ENCODE results near the gene PLPPR5.

The PLPPR5 gene

DNA sequence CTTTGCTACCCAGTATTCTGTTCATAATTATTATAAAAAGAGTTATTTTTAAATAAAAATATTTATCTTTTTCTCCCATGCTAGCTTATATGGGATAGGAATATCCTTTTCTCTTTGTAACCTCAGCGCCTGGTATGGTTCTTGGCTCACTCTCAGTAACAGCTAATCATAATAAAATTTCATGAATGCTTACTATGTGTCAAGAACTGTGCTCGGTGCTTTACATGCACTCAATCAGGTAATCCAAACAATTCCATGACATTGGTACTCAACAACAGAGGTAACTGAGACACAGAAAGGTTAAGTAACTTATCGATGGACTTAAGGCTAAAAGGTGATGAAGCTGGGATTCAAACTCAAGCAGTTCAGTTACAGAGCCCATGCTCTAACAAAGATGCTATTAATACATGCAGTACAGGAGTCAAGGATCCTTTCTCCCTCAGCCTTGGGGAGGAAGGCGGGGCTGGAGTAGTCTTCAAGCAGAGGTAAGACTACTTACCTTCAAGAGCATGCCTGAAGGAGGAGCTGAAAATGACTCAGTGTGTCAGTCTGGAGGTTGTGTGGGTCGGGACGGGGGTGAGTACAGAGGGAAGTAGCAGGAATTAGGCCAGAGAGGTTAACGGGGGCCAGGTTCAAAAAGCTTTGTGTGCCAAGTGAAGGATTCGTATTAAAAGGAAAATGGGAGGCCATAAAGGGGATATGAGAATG is 73.4 kb downstream of the PLPPR5 start:
- Histone ChIP-seq H3K9me2 (replicated peaks; ENCODE audit: insufficient read depth, low read length) (no peaks in the 10 kb centered on the region), H3K4me3 (ENCODE audit: insufficient read depth, low read length, poor library complexity, severe bottlenecking) (no peak overlapping the region), H3K4me2 (ENCODE audit: low read depth, low read length, poor library complexity, severe bottlenecking) (no peak overlapping the region), H3K36me3 (ENCODE audit: low read length) (no peaks in the 10 kb centered on the region), H3K27me3 (ENCODE audit: low read length) (no peaks in the 10 kb centered on the region), H3K9me3 (ENCODE audit: insufficient read depth, low read length) (no peaks in the 10 kb centered on the region), H3K79me2 (ENCODE audit: insufficient read depth, low read length) (no peaks in the 10 kb centered on the region), H3F3A (ENCODE audit: insufficient read depth) (no peaks in the 10 kb centered on the region), H2AFZ (ENCODE audit: low read depth, low read length, severe bottlenecking) (no peak overlapping the region), H3K27ac (ENCODE audit: low read depth, low read length) (no peak overlapping the region), H3K9ac (ENCODE audit: low read length) (no peak overlapping the region), H4K20me1 (ENCODE audit: low read depth, low read length) (no peaks in the 10 kb centered on the region)
- TF ChIP-seq EZH2phosphoT487 (conservative IDR thresholded peaks at IDR 0.05; ENCODE audit: low read length) = no peak
- TF ChIP-seq, protein P1, sequence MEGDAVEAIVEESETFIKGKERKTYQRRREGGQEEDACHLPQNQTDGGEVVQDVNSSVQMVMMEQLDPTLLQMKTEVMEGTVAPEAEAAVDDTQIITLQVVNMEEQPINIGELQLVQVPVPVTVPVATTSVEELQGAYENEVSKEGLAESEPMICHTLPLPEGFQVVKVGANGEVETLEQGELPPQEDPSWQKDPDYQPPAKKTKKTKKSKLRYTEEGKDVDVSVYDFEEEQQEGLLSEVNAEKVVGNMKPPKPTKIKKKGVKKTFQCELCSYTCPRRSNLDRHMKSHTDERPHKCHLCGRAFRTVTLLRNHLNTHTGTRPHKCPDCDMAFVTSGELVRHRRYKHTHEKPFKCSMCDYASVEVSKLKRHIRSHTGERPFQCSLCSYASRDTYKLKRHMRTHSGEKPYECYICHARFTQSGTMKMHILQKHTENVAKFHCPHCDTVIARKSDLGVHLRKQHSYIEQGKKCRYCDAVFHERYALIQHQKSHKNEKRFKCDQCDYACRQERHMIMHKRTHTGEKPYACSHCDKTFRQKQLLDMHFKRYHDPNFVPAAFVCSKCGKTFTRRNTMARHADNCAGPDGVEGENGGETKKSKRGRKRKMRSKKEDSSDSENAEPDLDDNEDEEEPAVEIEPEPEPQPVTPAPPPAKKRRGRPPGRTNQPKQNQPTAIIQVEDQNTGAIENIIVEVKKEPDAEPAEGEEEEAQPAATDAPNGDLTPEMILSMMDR (IDR thresholded peaks at IDR 0.05; ENCODE audit: insufficient read depth, low read length, poor library complexity, severe bottlenecking) = no peak

DNA sequence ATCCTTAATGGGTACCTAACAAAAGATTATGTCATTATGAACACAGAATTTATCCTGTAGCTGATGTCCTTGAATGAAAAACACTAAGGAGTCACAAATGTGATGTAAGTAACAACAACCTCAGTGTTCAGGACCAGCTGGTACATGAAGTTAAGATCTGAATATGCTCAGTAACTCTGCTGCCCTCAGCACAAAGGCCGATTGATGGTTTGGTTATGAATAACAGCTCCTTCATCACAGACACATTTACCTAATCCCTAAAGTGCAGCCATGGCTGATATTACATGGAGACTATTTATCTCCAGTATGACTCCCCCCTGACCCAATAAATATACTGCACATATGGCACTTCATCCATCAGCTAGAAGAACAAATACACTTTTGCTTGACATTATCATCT is 75.2 kb downstream of the PLPPR5 start:
- H3K79me2 ChIP-seq (ENCODE audit: insufficient read depth, low read length) = no peaks in the 10 kb centered on the region
- no peaks in the 10 kb centered on the region for H3K9me2 ChIP-seq (replicated peaks; ENCODE audit: insufficient read depth, low read length)
- H3F3A ChIP-seq (ENCODE audit: insufficient read depth) = no peaks in the 10 kb centered on the region
- H3K27me3 ChIP-seq (ENCODE audit: low read length) = no peaks in the 10 kb centered on the region
- H2AFZ ChIP-seq (ENCODE audit: low read depth, low read length, severe bottlenecking) = no peak overlapping the region
- no peak overlapping the region for H3K9ac ChIP-seq (ENCODE audit: low read length)
- H3K9me3 ChIP-seq (ENCODE audit: insufficient read depth, low read length) = no peaks in the 10 kb centered on the region
- H4K20me1 ChIP-seq (ENCODE audit: low read depth, low read length) = no peaks in the 10 kb centered on the region
- H3K4me3 ChIP-seq (ENCODE audit: insufficient read depth, low read length, poor library complexity, severe bottlenecking) = no peak overlapping the region
- no peak overlapping the region for H3K27ac ChIP-seq (ENCODE audit: low read depth, low read length)
- H3K36me3 ChIP-seq (ENCODE audit: low read length) = no peaks in the 10 kb centered on the region
- no peak overlapping the region for H3K4me2 ChIP-seq (ENCODE audit: low read depth, low read length, poor library complexity, severe bottlenecking)
- no peak for TF ChIP-seq EZH2phosphoT487 (conservative IDR thresholded peaks at IDR 0.05; ENCODE audit: low read length)
- TF ChIP-seq, protein P1 (IDR thresholded peaks at IDR 0.05; ENCODE audit: insufficient read depth, low read length, poor library complexity, severe bottlenecking) = no peak

DNA sequence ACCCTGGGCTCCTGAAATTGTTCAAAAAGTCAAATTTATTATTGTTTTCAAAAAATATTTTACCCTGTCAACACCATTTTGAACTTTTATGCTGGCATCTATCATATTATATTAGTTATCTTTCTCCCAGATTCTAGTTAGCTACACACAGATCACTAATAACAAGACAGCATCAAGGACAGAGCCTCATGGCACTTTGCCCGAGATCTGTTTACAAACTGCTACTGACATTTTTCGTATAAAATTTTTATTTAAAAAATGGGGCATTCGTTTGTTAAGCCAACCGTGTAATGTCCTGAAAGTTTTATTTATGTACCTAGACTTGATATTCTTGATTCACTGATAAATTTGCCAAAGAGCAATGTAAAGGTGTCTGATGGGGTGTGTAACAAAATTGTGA is 78.1 kb downstream of the PLPPR5 start:
- Histone ChIP-seq H3K9me3 (ENCODE audit: insufficient read depth, low read length) (no peaks in the 10 kb centered on the region), H2AFZ (ENCODE audit: low read depth, low read length, severe bottlenecking) (no peak overlapping the region), H3K9me2 (replicated peaks; ENCODE audit: insufficient read depth, low read length) (no peaks in the 10 kb centered on the region), H3K36me3 (ENCODE audit: low read length) (no peaks in the 10 kb centered on the region), H3K27ac (ENCODE audit: low read depth, low read length) (no peak overlapping the region), H3F3A (ENCODE audit: insufficient read depth) (no peaks in the 10 kb centered on the region), H4K20me1 (ENCODE audit: low read depth, low read length) (no peaks in the 10 kb centered on the region), H3K4me3 (ENCODE audit: insufficient read depth, low read length, poor library complexity, severe bottlenecking) (no peak overlapping the region), H3K4me2 (ENCODE audit: low read depth, low read length, poor library complexity, severe bottlenecking) (no peak overlapping the region), H3K79me2 (ENCODE audit: insufficient read depth, low read length) (no peaks in the 10 kb centered on the region), H3K27me3 (ENCODE audit: low read length) (no peaks in the 10 kb centered on the region), H3K9ac (ENCODE audit: low read length) (no peak overlapping the region)
- TF ChIP-seq, protein P1 (IDR thresholded peaks at IDR 0.05; ENCODE audit: insufficient read depth, low read length, poor library complexity, severe bottlenecking) = no peak
- TF ChIP-seq EZH2phosphoT487 (conservative IDR thresholded peaks at IDR 0.05; ENCODE audit: low read length) = no peak

Measured in SU-DHL-6 (cell line).